Nephron (organoid): ENCODE data around the gene TNIK.
"Not testable (repeated sequence)": the region's sequence is repeated elsewhere in the genome, so short reads cannot be mapped to it uniquely, and the experiment has no call there.

ENCODE experiments used
- H3K27ac Mint-ChIP-seq, 3 experiments: 2 replicates each; pipeline ENCODE4 v1.8.0; 2020; ENCODE audit warnings: mixed read lengths in 3 of 3, mild to moderate bottlenecking in 2 of 3, moderate library complexity in 1 of 3
- H3K27me3 Mint-ChIP-seq: 2 replicates; pipeline ENCODE4 v1.8.0; 2021; ENCODE audit warnings: low read depth, mild to moderate bottlenecking, moderate library complexity, mixed read lengths
- H3K36me3 Mint-ChIP-seq: 2 replicates; pipeline ENCODE4 v1.8.0; 2020; ENCODE audit warnings: low read depth, mixed read lengths
- H3K4me1 Mint-ChIP-seq: 2 replicates; pipeline ENCODE4 v1.8.0; 2020; ENCODE audit warnings: mixed read lengths
- H3K4me3 Mint-ChIP-seq, 3 experiments: 2 replicates each; pipeline ENCODE4 v1.8.0; 2020; ENCODE audit warnings: mild to moderate bottlenecking in 3 of 3, mixed read lengths in 3 of 3, moderate library complexity in 2 of 3
- H3K9me3 Mint-ChIP-seq: 2 replicates; pipeline ENCODE4 v1.8.0; 2020; ENCODE audit warnings: mixed read lengths
- CTCF ChIP-seq, 3 experiments: fragments of 200-600 bp; sonication (generic); IDR thresholded peaks; one replicate each; pipeline ENCODE4 v1.5.0; 2021; ENCODE audit warnings: antibody characterized with exemption in 3 of 3; ENCODE audit not compliant: unreplicated experiment in 3 of 3

TNIK gene

DNA sequence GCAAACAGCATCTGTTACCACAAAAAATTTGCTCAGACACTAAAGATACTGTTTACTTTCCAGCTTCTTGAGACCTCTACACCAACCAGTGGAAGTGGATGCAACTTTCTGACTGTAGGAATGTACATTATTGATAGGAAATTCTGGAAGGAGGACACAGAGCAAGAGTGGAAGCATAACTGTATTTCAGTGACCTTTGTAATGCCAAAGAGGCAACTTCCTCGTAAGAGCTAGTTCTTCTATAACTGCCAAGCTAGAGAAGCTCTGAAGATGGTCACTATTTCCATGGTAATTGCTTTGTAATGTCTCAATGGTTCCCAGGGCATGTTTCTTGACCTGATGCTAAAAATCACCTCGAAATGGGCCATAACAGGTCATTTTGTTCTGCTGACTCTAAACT, 337.3 kb downstream of the TNIK start:
- TF ChIP-seq CTCF (IDR thresholded peaks at IDR 0.05; ENCODE audit: unreplicated experiment in 3 of 3) = no peak
- H3K27me3 Mint-ChIP-seq = no peaks in the 10 kb centered on the region
- peaks cover 20% of the 10 kb centered on the region for H3K36me3 Mint-ChIP-seq

DNA sequence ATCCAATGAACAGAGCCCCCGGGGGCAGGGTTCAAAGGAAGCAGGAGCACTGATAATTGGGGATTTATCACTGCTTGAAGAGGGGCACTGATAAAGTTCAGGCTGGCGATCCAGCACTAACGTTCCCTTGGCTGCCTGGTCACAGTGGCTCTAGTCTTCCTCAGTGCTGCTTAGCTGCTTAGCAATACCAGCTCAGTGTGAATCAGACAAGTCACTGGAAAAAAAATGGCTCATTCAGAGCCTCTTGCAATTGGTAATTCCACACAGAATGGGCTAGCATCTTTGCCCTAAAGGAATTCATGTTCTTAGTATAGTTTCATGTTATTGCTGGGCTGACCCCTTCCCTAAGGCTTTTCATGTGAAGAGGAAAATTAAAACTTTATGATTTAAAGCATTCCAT, 338.0 kb downstream of the TNIK start:
- H3K36me3 Mint-ChIP-seq = peaks cover 21% of the 10 kb centered on the region
- H3K4me1 Mint-ChIP-seq = no peaks in the 10 kb centered on the region
- no peak for TF ChIP-seq CTCF (IDR thresholded peaks at IDR 0.05; ENCODE audit: unreplicated experiment in 3 of 3)
- H3K27me3 Mint-ChIP-seq = no peaks in the 10 kb centered on the region
- H3K4me3 Mint-ChIP-seq = no peak overlapping the region
- H3K27ac Mint-ChIP-seq = peak overlapping the region in 1 of 3 experiments; percentile 45
- H3K9me3 Mint-ChIP-seq = peaks cover 4% of the 10 kb centered on the region

More for the DNA sequence above, 337.3 kb downstream of the TNIK start:
- H3K9me3 Mint-ChIP-seq = peaks cover 3% of the 10 kb centered on the region
- H3K4me3 Mint-ChIP-seq = no peak overlapping the region
- H3K4me1 Mint-ChIP-seq = no peaks in the 10 kb centered on the region
- H3K27ac Mint-ChIP-seq = no peak overlapping the region

GRCh38 chr3:171121801-171122200, 338.4 kb downstream of the TNIK start:
- Mint-ChIP-seq H3K36me3 (peaks cover 24% of the 10 kb centered on the region), H3K27ac (peak overlapping the region in 1 of 3 experiments; percentile 45), H3K4me1 (no peaks in the 10 kb centered on the region), H3K4me3 (no peak overlapping the region), H3K9me3 (peaks cover 6% of the 10 kb centered on the region), H3K27me3 (no peaks in the 10 kb centered on the region)
- TF ChIP-seq CTCF (IDR thresholded peaks at IDR 0.05; ENCODE audit: unreplicated experiment in 3 of 3) = no peak

GRCh38 chr3:171119402-171119801, 340.8 kb downstream of the TNIK start:
- not testable (repeated sequence) for H3K9me3 Mint-ChIP-seq, H3K27me3 Mint-ChIP-seq, H3K4me3 Mint-ChIP-seq, H3K27ac Mint-ChIP-seq, H3K4me1 Mint-ChIP-seq
- peaks cover 22% of the 10 kb centered on the region for H3K36me3 Mint-ChIP-seq

- not testable (repeated sequence) for H3K9me3 Mint-ChIP-seq, H3K4me1 Mint-ChIP-seq, H3K4me3 Mint-ChIP-seq, H3K27ac Mint-ChIP-seq, H3K27me3 Mint-ChIP-seq
- H3K36me3 Mint-ChIP-seq = peaks cover 22% of the 10 kb centered on the region
Observed at GRCh38 chr3:171118993-171119392, 341.2 kb downstream of the TNIK start.

DNA sequence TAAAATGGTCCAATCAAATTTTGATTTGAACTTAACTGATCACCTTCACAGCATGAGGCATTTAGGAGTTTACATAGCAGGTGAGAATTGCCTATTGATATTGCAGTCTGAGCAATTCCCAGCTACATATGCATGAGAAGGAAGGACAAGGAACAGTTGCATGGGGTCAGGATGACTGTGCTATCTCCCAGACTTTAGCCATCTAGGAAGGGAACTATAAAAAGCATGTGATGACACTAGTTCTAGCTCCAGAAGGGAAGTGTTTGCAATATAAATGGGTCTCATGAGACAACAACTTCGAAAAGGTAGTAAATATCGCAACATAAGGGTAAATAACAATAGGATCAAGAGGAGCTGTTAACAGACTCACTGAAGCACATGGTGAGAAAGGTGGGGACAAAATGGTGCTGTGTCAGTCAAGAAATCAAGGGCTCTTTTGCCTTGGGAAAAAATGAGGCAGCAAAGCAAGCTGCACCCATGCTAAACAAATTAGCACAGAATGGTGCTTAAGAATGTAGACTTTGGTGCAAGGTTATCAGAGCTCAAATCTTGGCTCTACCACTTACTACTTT, 343.3 kb downstream of the TNIK start:
- no peak for TF ChIP-seq CTCF (IDR thresholded peaks at IDR 0.05; ENCODE audit: unreplicated experiment in 3 of 3)
- H3K27ac Mint-ChIP-seq = no peak overlapping the region
- peaks cover 8% of the 10 kb centered on the region for H3K9me3 Mint-ChIP-seq
- H3K4me3 Mint-ChIP-seq = no peak overlapping the region
- no peaks in the 10 kb centered on the region for H3K27me3 Mint-ChIP-seq
- H3K36me3 Mint-ChIP-seq = peaks cover 22% of the 10 kb centered on the region
- no peaks in the 10 kb centered on the region for H3K4me1 Mint-ChIP-seq

DNA sequence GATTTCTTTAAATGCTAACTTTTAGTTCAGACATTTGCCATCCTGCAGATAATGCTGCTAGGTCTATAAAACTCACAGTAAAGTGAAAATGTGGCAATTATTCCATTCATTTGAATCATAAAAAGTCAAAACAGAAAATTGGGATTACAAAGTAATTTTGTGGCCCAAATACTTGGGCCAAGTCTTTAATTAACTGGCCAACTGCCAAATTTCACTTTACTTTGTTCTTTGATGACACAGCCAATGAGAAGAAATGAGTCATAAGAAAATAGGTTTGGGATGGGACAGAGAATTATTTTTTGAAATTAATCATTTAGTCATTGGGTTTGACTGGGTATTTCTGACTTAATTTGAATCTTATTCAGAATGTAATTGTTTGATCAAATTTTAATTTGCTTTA, 343.8 kb downstream of the TNIK start:
- Mint-ChIP-seq H3K9me3 (peaks cover 8% of the 10 kb centered on the region), H3K36me3 (peaks cover 22% of the 10 kb centered on the region), H3K4me3 (no peak overlapping the region), H3K27ac (peak overlapping the region in 1 of 3 experiments; percentile 27), H3K4me1 (no peaks in the 10 kb centered on the region), H3K27me3 (no peaks in the 10 kb centered on the region)
- TF ChIP-seq CTCF (IDR thresholded peaks at IDR 0.05; ENCODE audit: unreplicated experiment in 3 of 3) = no peak
